Subcutaneous abdominal adipose tissue (tissue), 5 donors: ENCODE results near the gene RASSF4.

Source experiments
- H3K27ac ChIP-seq: one replicate; pipeline ENCODE4 v1.7.0; 2013; ENCODE audit warnings: low read depth, mild to moderate bottlenecking, inconsistent platforms, low read length, moderate library complexity
- H3K27me3 ChIP-seq, 5 donors: one replicate each; pipeline ENCODE4 v1.7.0; 2013; ENCODE audit warnings: low read length in 5 of 5, inconsistent platforms in 1 of 5; ENCODE audit not compliant: control insufficient read depth in 5 of 5, insufficient read depth in 4 of 5
- H3K36me3 ChIP-seq, 5 donors: one replicate each; pipeline ENCODE4 v1.7.0; 2013; ENCODE audit warnings: low read length in 5 of 5; ENCODE audit not compliant: control insufficient read depth in 5 of 5, insufficient read depth in 5 of 5
- H3K4me1 ChIP-seq, 5 donors: one replicate each; pipeline ENCODE4 v1.7.0; 2013; ENCODE audit warnings: low read length in 5 of 5, mild to moderate bottlenecking in 3 of 5, moderate library complexity in 1 of 5; ENCODE audit not compliant: control insufficient read depth in 5 of 5, insufficient read depth in 5 of 5
- H3K4me3 ChIP-seq, 5 donors: one replicate each; pipeline ENCODE4 v1.7.0; 2013; ENCODE audit warnings: low read length in 5 of 5, low read depth in 1 of 5
- H3K9ac ChIP-seq, 5 donors: one replicate each; pipeline ENCODE4 v1.7.0; 2013; ENCODE audit warnings: low read length in 5 of 5, mild to moderate bottlenecking in 4 of 5, moderate library complexity in 3 of 5
- H3K9me3 ChIP-seq, 5 donors: one replicate each; pipeline ENCODE4 v1.7.0; 2013; ENCODE audit warnings: low read length in 5 of 5; ENCODE audit not compliant: control insufficient read depth in 5 of 5
- donor health status: healthy.
- donor health status: healthy.
- donor health status: healthy.
- donor health status: healthy.
- donor health status: healthy.

The RASSF4 gene

DNA sequence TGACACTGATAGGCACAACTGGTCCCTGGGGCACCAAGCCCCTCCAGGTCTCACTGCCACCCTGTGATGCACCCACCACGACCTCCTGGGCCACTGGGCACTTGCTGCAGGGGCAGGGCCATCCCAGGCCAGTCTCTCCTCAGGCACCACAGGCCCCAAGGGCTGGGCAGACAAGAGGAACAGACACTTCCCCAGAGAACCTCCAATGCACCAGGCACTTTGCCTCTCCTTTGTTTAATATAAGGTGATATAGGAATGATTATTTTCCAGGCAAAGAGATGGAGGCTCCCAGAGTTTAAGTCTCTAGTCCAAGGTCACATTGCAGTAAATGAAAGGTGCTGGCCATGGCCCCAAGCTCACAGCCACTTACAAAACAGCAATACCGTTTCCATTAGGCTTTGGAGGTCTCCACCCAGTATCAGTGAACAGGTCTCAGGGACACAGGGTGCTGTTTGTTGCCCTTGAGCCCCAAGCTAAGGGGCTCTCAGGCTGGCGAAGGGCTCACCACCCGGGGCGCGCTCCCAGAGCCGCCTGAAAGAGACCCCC, 14.6 kb downstream of the RASSF4 start:
- H3K4me1 ChIP-seq, result peaks cover 24 to 77% (median 70%) of the 10 kb centered on the region in 5 donors

DNA sequence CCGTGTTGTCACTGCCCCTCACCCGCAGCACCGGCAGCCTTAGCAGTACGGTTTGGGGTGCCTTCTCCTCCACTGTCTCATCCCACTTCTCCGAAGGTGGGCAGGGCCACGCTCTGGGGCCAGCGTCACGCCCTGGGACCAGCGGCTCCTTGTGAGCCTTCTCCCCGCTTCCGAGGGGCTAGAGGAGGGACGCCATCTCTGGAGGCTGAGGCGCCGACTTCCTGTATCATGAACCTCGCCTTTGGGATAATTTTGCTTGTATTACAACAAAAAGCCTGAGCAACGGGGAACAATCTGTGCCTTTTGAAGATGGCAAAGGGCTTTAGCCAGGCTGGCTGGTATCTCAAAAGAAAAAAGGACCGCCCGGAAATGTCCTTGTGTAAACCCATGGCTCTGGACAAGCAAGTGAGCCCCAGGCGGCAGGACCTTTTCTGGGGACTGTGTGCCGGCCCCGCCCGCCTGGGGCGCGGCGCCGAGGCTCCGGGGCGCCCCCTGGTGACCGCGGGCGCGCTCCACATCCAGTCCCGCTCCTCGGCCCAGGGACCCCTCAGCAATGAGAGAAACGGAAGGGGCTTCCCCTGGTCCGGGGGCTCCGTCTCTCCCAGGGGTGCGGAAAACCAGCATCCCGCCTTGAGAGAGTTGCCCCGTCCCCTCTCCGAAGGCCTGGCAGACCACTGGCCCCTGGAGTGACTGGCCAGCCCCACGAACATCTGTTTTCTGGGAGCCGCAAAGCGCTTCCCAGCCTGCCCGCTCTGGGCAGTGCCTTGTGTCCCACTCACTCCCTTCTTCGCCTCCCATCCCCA, 15.2 kb downstream of the RASSF4 start:
- peak overlapping the region; percentile 16 to 75 (median 58) for H3K9ac ChIP-seq
- no peaks in the 10 kb centered on the region for H3K27me3 ChIP-seq
- no peaks in the 10 kb centered on the region for H3K9me3 ChIP-seq
- peaks cover 0 to 56% (median 45%) of the 10 kb centered on the region in 5 donors for H3K36me3 ChIP-seq
- H3K4me3 ChIP-seq, result peak overlapping the region; percentile 54 to 68 (median 57)
- H3K27ac ChIP-seq, result peak overlapping the region; percentile 93
- peaks cover 25 to 77% (median 70%) of the 10 kb centered on the region in 5 donors for H3K4me1 ChIP-seq

More for the DNA sequence above, 14.6 kb downstream of the RASSF4 start:
- Histone ChIP-seq H3K4me3 (peak overlapping the region; percentile 41 to 68 (median 57)), H3K9me3 (no peaks in the 10 kb centered on the region), H3K27me3 (no peaks in the 10 kb centered on the region), H3K27ac (peak overlapping the region; percentile 93), H3K36me3 (peaks cover 0 to 62% (median 45%) of the 10 kb centered on the region in 5 donors), H3K9ac (peak overlapping the region; percentile 17 to 75 (median 58))

DNA sequence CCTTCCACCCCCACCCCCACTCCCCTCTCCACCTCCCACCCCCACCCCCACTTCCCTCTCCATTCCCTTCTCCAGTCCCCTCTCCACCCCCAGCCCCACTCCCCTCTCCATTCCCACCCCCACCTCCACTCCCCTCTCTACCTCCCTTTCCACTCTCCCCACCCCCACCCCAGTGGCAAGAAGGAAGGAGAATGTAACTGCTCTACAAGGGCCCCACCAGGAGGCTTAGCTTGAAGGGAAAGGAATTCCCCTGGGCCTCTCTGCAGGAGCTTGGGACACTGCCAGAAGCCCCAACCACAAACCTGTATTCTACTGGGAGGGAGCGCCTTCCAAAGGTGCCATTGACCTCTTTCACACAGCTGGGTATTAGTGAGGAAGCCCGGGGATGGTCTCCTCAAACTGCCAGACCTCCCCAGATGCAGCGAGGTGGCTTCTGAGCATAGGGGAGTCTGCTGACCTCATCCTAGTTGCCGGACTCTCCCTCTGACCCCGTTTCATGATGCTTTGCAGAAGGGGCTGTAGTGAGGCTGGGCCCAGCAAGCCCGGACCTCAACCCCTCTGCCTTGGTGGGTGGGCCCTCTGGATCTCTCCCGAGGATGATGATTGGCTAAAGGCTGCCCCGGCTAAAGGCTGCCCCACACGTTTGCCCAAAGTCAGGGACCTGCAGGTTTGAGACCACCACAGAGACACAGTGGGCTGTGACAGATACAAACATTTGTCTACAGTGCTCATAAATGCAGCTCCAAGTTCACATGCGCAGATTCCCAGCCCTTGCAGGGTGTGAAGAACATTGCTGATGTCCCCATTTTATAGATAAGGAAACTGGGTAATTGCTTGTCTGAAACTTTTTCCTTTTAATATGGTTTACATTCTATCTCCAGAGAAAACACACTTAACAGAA, 16.1 kb downstream of the RASSF4 start:
- Histone ChIP-seq H3K27me3 (no peaks in the 10 kb centered on the region), H3K4me3 (peak overlapping the region; percentile 74 to 98 (median 91)), H3K27ac (peak overlapping the region; percentile 93), H3K36me3 (peaks cover 0 to 47% (median 39%) of the 10 kb centered on the region in 5 donors), H3K4me1 (peaks cover 29 to 81% (median 73%) of the 10 kb centered on the region in 5 donors), H3K9me3 (no peaks in the 10 kb centered on the region), H3K9ac (peak overlapping the region; percentile 92 to 99 (median 96))

DNA sequence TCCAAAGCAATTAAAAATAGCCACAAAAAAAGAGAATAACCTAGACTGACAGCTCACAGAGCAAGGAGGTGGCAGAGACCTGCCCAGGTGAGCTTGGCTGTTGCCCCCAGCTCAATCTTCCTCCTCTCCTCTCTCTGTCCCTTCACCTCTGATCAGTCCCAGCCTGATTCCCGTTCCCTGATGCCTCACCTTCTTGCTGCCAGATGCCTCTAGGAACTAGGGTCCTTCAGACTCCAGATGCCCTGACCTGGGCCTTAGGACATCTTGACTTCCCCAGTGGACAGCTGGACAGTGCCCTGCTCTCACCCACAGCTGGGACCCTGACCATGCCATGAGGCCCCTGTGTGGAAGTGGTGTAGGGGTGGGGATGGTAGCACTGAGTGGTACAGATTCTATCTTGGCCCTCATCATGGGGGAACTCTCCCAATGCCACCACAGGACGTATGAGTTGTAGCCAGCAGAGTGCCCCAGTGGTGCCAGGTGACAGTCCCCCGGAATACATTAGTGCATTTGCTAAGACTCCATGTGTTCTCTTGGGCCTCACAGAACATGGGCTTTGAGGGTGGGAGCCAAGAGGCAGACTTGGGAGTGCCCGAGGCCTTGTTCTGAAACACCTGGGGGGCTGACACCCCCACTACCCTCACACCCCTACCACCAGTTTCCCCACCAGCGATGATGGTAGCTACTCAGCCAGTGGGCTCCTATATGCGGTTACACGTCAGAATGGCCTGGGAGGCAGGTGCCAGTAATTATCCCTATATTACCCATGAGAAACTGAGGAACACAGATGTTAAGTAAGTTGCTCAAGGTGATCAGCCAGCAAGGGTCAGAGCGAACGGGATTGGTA, 17.0 kb downstream of the RASSF4 start:
- H3K36me3 ChIP-seq, result peaks cover 0 to 40% (median 30%) of the 10 kb centered on the region in 5 donors
- peak overlapping the region; percentile 90 for H3K27ac ChIP-seq
- H3K27me3 ChIP-seq, result no peaks in the 10 kb centered on the region
- H3K9ac ChIP-seq, result peak overlapping the region; percentile 92 to 99 (median 96)
- peaks cover 32 to 89% (median 82%) of the 10 kb centered on the region in 5 donors for H3K4me1 ChIP-seq
- H3K9me3 ChIP-seq, result no peaks in the 10 kb centered on the region
- H3K4me3 ChIP-seq, result peak overlapping the region; percentile 74 to 98 (median 91)

DNA sequence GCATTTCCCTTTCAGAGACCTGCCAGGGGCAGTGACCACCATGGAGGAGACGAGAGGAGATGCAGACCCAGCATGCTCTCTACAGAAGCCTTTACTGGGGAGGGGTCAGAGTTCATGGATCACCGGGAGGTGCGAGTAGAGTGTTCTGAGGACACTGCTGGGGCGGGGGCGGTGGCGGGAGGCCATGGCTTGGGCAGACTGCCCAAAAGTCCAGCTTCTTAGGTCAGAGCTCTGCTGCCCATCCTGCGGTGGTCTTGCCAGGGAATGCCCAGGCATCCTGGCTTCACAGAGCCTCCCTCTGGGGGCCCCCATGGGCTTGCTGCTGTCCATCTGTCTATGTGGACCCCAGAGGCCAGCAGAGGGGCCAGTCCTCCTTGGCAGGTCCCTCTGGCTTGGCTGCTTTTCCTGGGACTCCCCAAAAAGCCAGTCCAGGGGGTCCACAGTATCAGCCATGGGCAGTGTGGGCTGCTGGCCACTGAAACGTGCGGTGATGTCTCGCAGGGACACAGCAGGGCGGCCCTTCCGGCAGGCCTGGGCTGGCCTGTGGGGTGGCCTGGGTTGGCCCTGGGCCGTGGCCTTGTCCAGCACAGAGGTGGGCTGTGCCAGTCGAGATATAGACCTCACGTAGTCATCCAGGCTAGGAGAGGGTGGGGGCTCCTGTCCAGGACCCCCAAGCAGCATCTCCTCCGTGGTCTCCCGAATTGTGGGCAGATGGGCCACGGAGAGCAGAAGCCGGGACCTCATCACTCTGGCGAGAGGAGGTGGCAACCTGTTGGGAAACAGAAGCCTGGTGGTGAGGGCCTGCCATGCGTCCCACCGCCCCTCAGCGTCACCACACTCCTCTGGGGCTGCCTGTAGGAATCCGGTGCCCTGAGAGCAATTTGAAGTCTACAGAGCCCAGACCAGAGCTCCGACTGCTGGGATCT, 17.9 kb downstream of the RASSF4 start:
- H3K4me1 ChIP-seq, result peaks cover 36 to 94% (median 92%) of the 10 kb centered on the region in 5 donors
- no peaks in the 10 kb centered on the region for H3K27me3 ChIP-seq
- H3K9me3 ChIP-seq, result no peaks in the 10 kb centered on the region
- H3K36me3 ChIP-seq, result peaks cover 0 to 40% (median 20%) of the 10 kb centered on the region in 5 donors
- H3K4me3 ChIP-seq, result peak overlapping the region; percentile 74 to 98 (median 91)
- peak overlapping the region; percentile 92 to 99 (median 96) for H3K9ac ChIP-seq
- peak overlapping the region; percentile 90 for H3K27ac ChIP-seq

DNA sequence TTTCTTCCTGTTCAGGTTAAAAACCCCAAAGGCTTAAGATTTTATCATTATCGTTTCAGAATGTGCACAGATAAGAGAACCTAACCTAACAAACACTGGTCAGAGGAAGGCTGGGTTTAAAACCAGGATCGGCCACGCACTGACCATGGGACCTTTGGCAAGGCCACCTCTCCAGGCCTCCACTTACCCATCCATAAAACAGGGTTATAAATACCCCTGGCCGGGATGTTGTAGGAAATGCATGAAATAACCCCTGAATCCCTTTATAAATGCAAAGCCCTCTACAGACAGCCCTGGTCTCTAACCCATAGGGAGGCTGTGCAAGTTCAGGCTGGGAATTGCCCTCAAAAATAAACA, 18.6 kb downstream of the RASSF4 start:
- H3K4me1 ChIP-seq, result peaks cover 32 to 92% (median 89%) of the 10 kb centered on the region in 5 donors
- H3K4me3 ChIP-seq, result peak overlapping the region; percentile 74 to 98 (median 91)
- H3K36me3 ChIP-seq, result peaks cover 0 to 40% (median 16%) of the 10 kb centered on the region in 5 donors
- H3K27me3 ChIP-seq, result no peaks in the 10 kb centered on the region
- no peaks in the 10 kb centered on the region for H3K9me3 ChIP-seq
- H3K27ac ChIP-seq, result peak overlapping the region; percentile 90
- H3K9ac ChIP-seq, result peak overlapping the region; percentile 92 to 99 (median 96)

DNA sequence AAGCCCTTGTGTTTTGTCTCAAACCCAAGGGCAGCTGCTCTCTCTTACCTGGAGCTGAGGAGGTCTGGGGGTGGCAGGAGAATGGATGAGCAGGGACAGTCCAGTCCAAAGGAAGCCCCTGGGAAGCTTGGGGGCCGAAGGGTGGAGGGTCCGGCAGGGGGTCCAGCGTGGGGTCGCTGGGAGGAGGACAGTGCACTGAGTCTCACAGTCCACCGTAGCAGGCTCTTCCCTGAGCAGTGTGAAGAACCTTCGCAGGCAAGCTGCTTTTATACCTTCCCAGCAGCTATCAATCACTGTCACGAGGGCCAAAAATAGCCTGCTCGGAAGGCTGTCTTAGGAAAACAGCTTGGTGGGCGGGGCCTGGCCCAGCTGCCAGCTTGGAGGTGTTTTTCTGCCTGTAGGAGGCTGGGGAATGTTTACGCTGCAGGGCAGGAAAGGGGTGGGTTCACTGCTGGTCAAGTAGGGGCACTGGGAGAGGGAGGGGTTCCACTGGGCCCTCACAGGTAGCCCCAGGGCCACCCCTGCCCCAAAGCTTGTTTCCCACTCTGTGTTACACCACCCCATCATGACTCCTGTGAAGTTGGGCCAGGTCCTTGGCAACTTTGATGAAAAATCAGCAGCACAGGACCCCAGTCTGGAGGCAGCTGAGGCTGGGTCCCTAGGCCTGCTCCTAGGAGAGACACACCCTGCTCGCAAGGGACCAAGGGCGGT, 19.1 kb downstream of the RASSF4 start, which contains the start of gene DEPP1:
DEPP1 (minus strand) TSS at position 240 of the 711 bp plus-strand sequence. CDS start 779 bp downstream, outside the sequence.
- Histone ChIP-seq H3K4me3 (peak within 1 kb of the TSS; percentile 74 to 98 (median 91)), H3K36me3 (peaks cover 0 to 41% (median 20%) of the 10 kb centered on the region in 5 donors), H3K9ac (peak within 1 kb of the TSS; percentile 92 to 99 (median 96)), H3K27ac (peak within 1 kb of the TSS; percentile 90), H3K27me3 (no peaks in the 10 kb centered on the region), H3K9me3 (no peaks in the 10 kb centered on the region), H3K4me1 (peaks cover 30 to 87% (median 84%) of the 10 kb centered on the region in 5 donors)
